NCI-H128 (cell line): ENCODE measurements around the gene FKBP11.

Experiments
- DNase-seq: peaks from one replicate; lab custom pipeline; 2025; ENCODE audit not compliant: unreplicated experiment; lab: John Stamatoyannopoulos, UW

FKBP11 gene

GRCh38 chr12:48925304-48926011, at the start of gene FKBP11:
Gene FKBP11 (minus strand): TSS chr12:48925492. CDS start chr12:48925428, 64 bp downstream.
- no peak for DNase-seq

- no peak for DNase-seq
These were observed 48.8 kb upstream of the FKBP11 start for GRCh38 chr12:48973941-48974673.

- no peak for DNase-seq
These were observed 48.2 kb upstream of the FKBP11 start for GRCh38 chr12:48973531-48973930.

GRCh38 chr12:48972952-48973483, 47.7 kb upstream of the FKBP11 start:
- no peak for DNase-seq

GRCh38 chr12:48972213-48972951, 47.1 kb upstream of the FKBP11 start:
- no peak for DNase-seq

GRCh38 chr12:48970702-48971334, 45.5 kb upstream of the FKBP11 start:
- no peak for DNase-seq

- DNase-seq: no peak
These were observed 44.8 kb upstream of the FKBP11 start for GRCh38 chr12:48969833-48970701.

GRCh38 chr12:48969160-48969771, 44.0 kb upstream of the FKBP11 start:
- no peak for DNase-seq

GRCh38 chr12:48968467-48968866, 43.2 kb upstream of the FKBP11 start:
- DNase-seq: no peak

- DNase-seq: no peak
These were observed 42.7 kb upstream of the FKBP11 start for GRCh38 chr12:48967991-48968390.

- DNase-seq: no peak
These were observed 41.0 kb upstream of the FKBP11 start for GRCh38 chr12:48966177-48966895.

GRCh38 chr12:48965298-48965838, 40.1 kb upstream of the FKBP11 start:
- no peak for DNase-seq

GRCh38 chr12:48961801-48962200, 36.5 kb upstream of the FKBP11 start:
- DNase-seq: no peak

- no peak for DNase-seq
These were observed 36.0 kb upstream of the FKBP11 start for GRCh38 chr12:48961331-48961730.

GRCh38 chr12:48960834-48961233, 35.5 kb upstream of the FKBP11 start:
- no peak for DNase-seq

- DNase-seq: no peak
These were observed 32.7 kb upstream of the FKBP11 start for GRCh38 chr12:48958049-48958388.

- DNase-seq: peak; percentile 96
These were observed 32.1 kb upstream of the FKBP11 start, which contains the start of gene ARF3 for GRCh38 chr12:48957141-48958048. Gene ARF3 (minus strand): TSS chr12:48957487. CDS start chr12:48941095, 16,392 bp downstream.
